ENCODE measurements around the gene EVI2A. TPM values are rescaled to one million over a fixed set of nuclear protein-coding genes. Genes with fewer than 3 reads are reported as not detected.

Gene EVI2A
- total and polyA plus RNA-seq, 7 donors: 0.34 to 1.7 (median 0.80) TPM

DNA sequence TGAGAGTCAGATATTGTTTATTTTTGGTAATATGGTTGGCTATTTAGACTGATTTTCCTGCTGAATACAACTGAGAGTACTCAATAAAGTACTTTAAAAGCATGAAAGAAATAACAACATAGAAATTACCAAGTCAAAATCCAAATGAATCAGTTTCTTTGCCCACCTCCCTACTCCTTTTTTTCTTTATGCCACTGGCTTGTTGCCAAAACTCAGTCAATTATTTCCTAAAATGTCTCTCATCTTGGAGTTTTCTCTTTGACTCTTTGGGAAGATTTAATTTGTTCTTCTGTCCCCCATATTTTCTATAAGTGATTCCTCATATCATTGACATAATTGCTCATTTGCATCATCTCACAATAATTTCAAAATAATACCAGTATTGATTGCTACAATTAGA lies 21.8 kb downstream of the EVI2A start:
- no peak for ATAC-seq

GRCh38 chr17:31297090-31297489 lies 24.3 kb downstream of the EVI2A start, which contains the start of gene OMG:
TSS of gene OMG (minus strand) at chr17:31297239. CDS start at chr17:31296331, 908 bp downstream.
- DNase-seq: no peak
- no peaks in the 10 kb centered on the region for H3K36me3 ChIP-seq (ENCODE audit: insufficient read depth in 1 of 2, low read depth in 1 of 2)
- no peaks in the 10 kb centered on the region for H3K9me3 ChIP-seq
- H3K27me3 ChIP-seq (ENCODE audit: insufficient read depth in 3 of 3, low read length in 2 of 3): no peaks in the 10 kb centered on the region
- TF ChIP-seq CTCF (IDR thresholded peaks at IDR 0.05): no peak
- no peak within 1 kb of the TSS for H3K27ac ChIP-seq
- H3K4me3 ChIP-seq: no peak within 1 kb of the TSS
- intact Hi-C loops (cut with DNase I): no loop called here
- WGBS, 3 donors: 85 to 89% (median 88%) methylated on average over 7 of the region's 7 CpGs
- no peaks in the 10 kb centered on the region for H3K4me1 ChIP-seq
- no peak for ATAC-seq

More for the DNA sequence above, 21.8 kb downstream of the EVI2A start:
- no peak for DNase-seq
- no peak for TF ChIP-seq CTCF (IDR thresholded peaks at IDR 0.05)
- H3K36me3 ChIP-seq (ENCODE audit: insufficient read depth in 1 of 2, low read depth in 1 of 2): no peaks in the 10 kb centered on the region
- H3K9me3 ChIP-seq: no peaks in the 10 kb centered on the region
- H3K4me1 ChIP-seq: no peaks in the 10 kb centered on the region
- no peak overlapping the region for H3K4me3 ChIP-seq
- intact Hi-C loops (cut with DNase I): no loop called here
- no peaks in the 10 kb centered on the region for H3K27me3 ChIP-seq (ENCODE audit: insufficient read depth in 3 of 3, low read length in 2 of 3)
- H3K27ac ChIP-seq: no peak overlapping the region

- ATAC-seq (no peak), DNase-seq (no peak)
- Histone ChIP-seq H3K9me3 (no peaks in the 10 kb centered on the region), H3K36me3 (ENCODE audit: insufficient read depth in 1 of 2, low read depth in 1 of 2) (no peaks in the 10 kb centered on the region), H3K27ac (no peak overlapping the region), H3K4me1 (no peaks in the 10 kb centered on the region), H3K4me3 (no peak overlapping the region), H3K27me3 (ENCODE audit: insufficient read depth in 3 of 3, low read length in 2 of 3) (no peaks in the 10 kb centered on the region)
- intact Hi-C loops (cut with DNase I): no loop called here
- TF ChIP-seq CTCF (IDR thresholded peaks at IDR 0.05): no peak
- 35 to 49% (median 38%) methylated on average over 2 of the region's 2 CpGs for WGBS, 3 donors
Observed at GRCh38 chr17:31296142-31296541, 25.3 kb downstream of the EVI2A start.

DNA sequence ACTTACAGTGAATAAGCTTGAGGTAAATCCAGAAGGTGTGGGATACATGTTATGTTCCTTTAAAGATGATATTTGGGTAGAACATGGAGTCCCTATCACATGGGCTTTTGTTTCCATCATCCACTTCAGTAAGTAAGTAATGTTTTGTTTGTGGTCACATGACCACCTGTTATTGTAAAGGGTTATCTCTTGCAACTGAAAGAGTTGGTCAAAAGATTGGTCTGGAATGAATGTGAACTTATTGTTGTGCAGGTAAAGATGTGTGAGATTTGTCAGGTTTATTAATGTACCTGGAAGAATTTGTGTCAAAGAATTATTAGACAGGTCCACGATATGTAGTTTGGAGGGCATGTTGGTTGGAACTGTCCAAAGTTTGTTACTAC lies 25.9 kb downstream of the EVI2A start:
- Histone ChIP-seq H3K27me3 (ENCODE audit: insufficient read depth in 3 of 3, low read length in 2 of 3) (no peaks in the 10 kb centered on the region), H3K9me3 (no peaks in the 10 kb centered on the region), H3K36me3 (ENCODE audit: insufficient read depth in 1 of 2, low read depth in 1 of 2) (no peaks in the 10 kb centered on the region), H3K27ac (no peak overlapping the region), H3K4me1 (no peaks in the 10 kb centered on the region), H3K4me3 (no peak overlapping the region)
- DNase-seq (no peak), ATAC-seq (no peak)
- 85 to 97% (median 90%) methylated on average over 1 of the region's 1 CpG for WGBS, 3 donors
- intact Hi-C loops (cut with DNase I): no loop called here
- no peak for TF ChIP-seq CTCF (IDR thresholded peaks at IDR 0.05)

DNA sequence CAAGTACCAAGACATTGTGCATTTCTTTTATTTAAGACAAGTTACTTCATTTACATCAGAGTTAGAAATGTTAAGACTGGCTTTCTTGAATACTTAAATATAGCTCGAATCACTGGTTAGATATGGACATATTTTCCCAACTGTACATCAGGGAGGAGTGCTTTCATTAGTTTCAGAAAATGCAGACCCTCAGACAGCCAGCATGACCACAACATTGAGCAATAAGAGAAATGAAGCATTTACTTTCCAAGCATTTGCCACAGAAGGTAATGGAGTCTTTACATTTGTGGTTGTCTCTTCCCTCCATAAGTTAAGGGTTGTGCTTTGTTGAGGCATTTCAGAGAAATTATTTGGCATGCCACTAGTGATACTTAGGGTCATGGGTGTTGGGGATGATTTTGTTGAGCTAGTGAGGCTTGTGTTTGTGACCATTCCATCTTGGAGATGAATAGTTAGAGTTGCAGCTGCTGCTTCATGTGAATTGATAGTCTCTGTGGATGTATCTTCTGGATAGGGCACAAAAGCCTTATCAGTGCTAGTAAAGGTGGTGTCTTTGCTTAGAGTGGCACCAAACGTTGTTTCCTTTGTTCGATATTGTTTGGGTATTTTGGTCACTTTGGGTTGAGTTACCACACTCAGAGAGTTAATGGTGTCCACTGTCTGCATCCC lies 26.5 kb downstream of the EVI2A start:
- Histone ChIP-seq H3K9me3 (no peaks in the 10 kb centered on the region), H3K4me1 (no peaks in the 10 kb centered on the region), H3K36me3 (ENCODE audit: insufficient read depth in 1 of 2, low read depth in 1 of 2) (no peaks in the 10 kb centered on the region), H3K27ac (no peak overlapping the region), H3K4me3 (no peak overlapping the region), H3K27me3 (ENCODE audit: insufficient read depth in 3 of 3, low read length in 2 of 3) (no peaks in the 10 kb centered on the region)
- intact Hi-C loops (cut with DNase I): no loop called here
- ATAC-seq (no peak), DNase-seq (no peak)
- WGBS, 3 donors: 88 to 92% (median 89%) methylated on average over 3 of the region's 3 CpGs
- no peak for TF ChIP-seq CTCF (IDR thresholded peaks at IDR 0.05)

Data from psoas muscle (tissue), 8 donors.